Brain pericyte (primary cell): ENCODE measurements around the gene MAEA.

Source experiments
- DNase-seq: peaks from one replicate; pipeline ENCODE4 v3.0.0-alpha.2; 2012; ENCODE audit warnings: low read depth, low spot score

MAEA gene

GRCh38 chr4:1299301-1299860, 9.7 kb downstream of the MAEA start:
- DNase-seq, result no peak

- no peak for DNase-seq
These were observed 11.1 kb downstream of the MAEA start for GRCh38 chr4:1300466-1301455.

GRCh38 chr4:1302159-1302558, 12.5 kb downstream of the MAEA start:
- DNase-seq, result no peak

GRCh38 chr4:1305261-1305711, 15.6 kb downstream of the MAEA start:
- no peak for DNase-seq

- no peak for DNase-seq
These were observed 16.2 kb downstream of the MAEA start for GRCh38 chr4:1305781-1306455.

GRCh38 chr4:1307951-1308735, 18.5 kb downstream of the MAEA start:
- no peak for DNase-seq

GRCh38 chr4:1309261-1310010, 19.7 kb downstream of the MAEA start:
- peak; percentile 80 for DNase-seq

- no peak for DNase-seq
These were observed 20.5 kb downstream of the MAEA start for GRCh38 chr4:1310031-1310795.

GRCh38 chr4:1310796-1311631, 21.3 kb downstream of the MAEA start:
- no peak for DNase-seq

GRCh38 chr4:1312821-1313640, 23.3 kb downstream of the MAEA start:
- DNase-seq, result no peak

GRCh38 chr4:1315306-1315705, 25.6 kb downstream of the MAEA start:
- no peak for DNase-seq

GRCh38 chr4:1315836-1316536, 26.3 kb downstream of the MAEA start:
- no peak for DNase-seq

GRCh38 chr4:1316537-1317168, 27.0 kb downstream of the MAEA start:
- DNase-seq, result no peak

GRCh38 chr4:1317177-1318045, 27.7 kb downstream of the MAEA start:
- DNase-seq, result no peak

GRCh38 chr4:1318046-1318375, 28.3 kb downstream of the MAEA start:
- no peak for DNase-seq

GRCh38 chr4:1318488-1319213, 29.0 kb downstream of the MAEA start:
- no peak for DNase-seq
